NB4 (cell line): ENCODE results near the gene OR2AG2.

Experiments used
- CTCF ChIP-seq: IDR thresholded peaks from one replicate; pipeline ENCODE4 v1.5.1; 2012; ENCODE audit warnings: low read depth, low read length
- MAX ChIP-seq: IDR thresholded peaks from 2 replicates; pipeline ENCODE4 v1.6.1; 2011; ENCODE audit warnings: low read depth, low read length
- MYC ChIP-seq: IDR thresholded peaks from 2 replicates; pipeline ENCODE4 v1.6.1; 2011; ENCODE audit warnings: low read depth, low read length
- POLR2A ChIP-seq: IDR thresholded peaks from 2 replicates; pipeline ENCODE4 v1.6.1; 2011; ENCODE audit warnings: mild to moderate bottlenecking; ENCODE audit not compliant: insufficient read length; ENCODE audit errors: extremely low read depth

- no peak for TF ChIP-seq CTCF
- no peak for TF ChIP-seq POLR2A
- TF ChIP-seq MYC = no peak
- no peak for TF ChIP-seq MAX
Observed at GRCh38 chr11:6745465-6746015, 26.2 kb downstream of the OR2AG2 start.
